CD4-positive, alpha-beta T cell treated with Interleukin-2 at 100 ng/mL for 4 hours (primary cell): ENCODE results near the gene ASTN2.

Source experiments
- DNase-seq: peaks from one replicate; pipeline ENCODE4 v3.0.0-alpha.2; 2020; ENCODE audit warnings: low spot score

Gene ASTN2

GRCh38 chr9:117178596-117179375, 236.1 kb downstream of the ASTN2 start:
- DNase-seq: no peak

GRCh38 chr9:117170567-117170966, 244.3 kb downstream of the ASTN2 start:
- DNase-seq: no peak

- no peak for DNase-seq
Observed at GRCh38 chr9:117169089-117169621, 245.7 kb downstream of the ASTN2 start.

GRCh38 chr9:117164512-117164911, 250.3 kb downstream of the ASTN2 start:
- DNase-seq: no peak

GRCh38 chr9:117160254-117160653, 254.6 kb downstream of the ASTN2 start:
- DNase-seq: no peak

- DNase-seq: no peak
Observed at GRCh38 chr9:117156771-117157535, 257.9 kb downstream of the ASTN2 start.

GRCh38 chr9:117156144-117156688, 258.6 kb downstream of the ASTN2 start:
- no peak for DNase-seq

- no peak for DNase-seq
Observed at GRCh38 chr9:117153021-117153420, 261.8 kb downstream of the ASTN2 start.

GRCh38 chr9:117151716-117152115, 263.1 kb downstream of the ASTN2 start:
- no peak for DNase-seq

- no peak for DNase-seq
Observed at GRCh38 chr9:117149996-117150395, 264.9 kb downstream of the ASTN2 start.

GRCh38 chr9:117145811-117146490, 268.9 kb downstream of the ASTN2 start:
- no peak for DNase-seq

GRCh38 chr9:117145081-117145480, 269.8 kb downstream of the ASTN2 start:
- DNase-seq: no peak

- DNase-seq: no peak
Observed at GRCh38 chr9:117138231-117138630, 276.6 kb downstream of the ASTN2 start.

GRCh38 chr9:117136461-117136860, 278.4 kb downstream of the ASTN2 start:
- no peak for DNase-seq

GRCh38 chr9:117135501-117136098, 279.3 kb downstream of the ASTN2 start:
- DNase-seq: no peak

- DNase-seq: no peak
Observed at GRCh38 chr9:117134826-117135500, 279.9 kb downstream of the ASTN2 start.

- no peak for DNase-seq
Observed at GRCh38 chr9:117126871-117127270, 288.0 kb downstream of the ASTN2 start.

GRCh38 chr9:117125531-117125930, 289.3 kb downstream of the ASTN2 start:
- no peak for DNase-seq

- DNase-seq: no peak
Observed at GRCh38 chr9:117123729-117124128, 291.1 kb downstream of the ASTN2 start.

- no peak for DNase-seq
Observed at GRCh38 chr9:117122953-117123352, 291.9 kb downstream of the ASTN2 start.

- no peak for DNase-seq
Observed at GRCh38 chr9:117122102-117122501, 292.8 kb downstream of the ASTN2 start.
